ENCODE measurements around the gene KRTAP2-2.

DNA sequence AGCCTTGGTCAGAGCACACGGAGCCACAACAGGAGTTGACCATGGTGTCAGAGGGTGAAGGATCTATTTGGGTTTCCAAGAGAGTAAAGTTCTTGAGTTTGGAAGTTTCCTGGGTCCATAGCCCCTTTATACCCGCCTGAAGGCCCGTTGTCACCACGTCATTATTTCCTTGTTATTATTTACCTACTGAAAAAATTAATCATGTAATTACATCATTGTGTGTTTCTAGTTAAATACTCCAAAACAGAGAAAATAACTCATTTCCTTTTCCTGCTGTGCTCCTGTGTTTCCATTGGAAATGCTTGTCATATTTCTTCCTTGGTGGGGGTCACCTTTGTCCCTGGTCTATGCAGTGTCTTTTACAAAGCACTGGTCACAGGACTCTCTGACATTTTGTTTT is 43.0 kb upstream of the KRTAP2-2 start, which contains the start of gene KRTAP4-8:
- TF ChIP-seq NFIC (IDR thresholded peaks at IDR 0.05) (no peak), EP300 (IDR thresholded peaks at IDR 0.05; ENCODE audit: borderline replicate concordance) (no peak), RAD21 (IDR thresholded peaks at IDR 0.05; ENCODE audit: low read depth) (no peak), EGR1 (IDR thresholded peaks at IDR 0.05) (no peak), TCF12 (IDR thresholded peaks at IDR 0.05; ENCODE audit: low read depth) (no peak), YY1 (IDR thresholded peaks at IDR 0.05; ENCODE audit: low read depth) (no peak), TEAD4 (IDR thresholded peaks at IDR 0.05) (no peak), TAF1 (IDR thresholded peaks at IDR 0.05; ENCODE audit: low read depth) (no peak)
- TF ChIP-seq, protein P1, sequence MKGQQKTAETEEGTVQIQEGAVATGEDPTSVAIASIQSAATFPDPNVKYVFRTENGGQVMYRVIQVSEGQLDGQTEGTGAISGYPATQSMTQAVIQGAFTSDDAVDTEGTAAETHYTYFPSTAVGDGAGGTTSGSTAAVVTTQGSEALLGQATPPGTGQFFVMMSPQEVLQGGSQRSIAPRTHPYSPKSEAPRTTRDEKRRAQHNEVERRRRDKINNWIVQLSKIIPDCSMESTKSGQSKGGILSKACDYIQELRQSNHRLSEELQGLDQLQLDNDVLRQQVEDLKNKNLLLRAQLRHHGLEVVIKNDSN (IDR thresholded peaks at IDR 0.05) = no peak

All from Ishikawa (cell line).